H1 (cell line): ENCODE measurements around the gene VSIG10. TPM values are rescaled to one million over a fixed set of nuclear protein-coding genes. Genes with fewer than 3 reads are reported as not detected.

Source experiments
- CEBPB ChIP-seq: IDR thresholded peaks from 2 replicates; pipeline ENCODE4 v1.6.1; 2012; ENCODE audit warnings: low read depth, low read length
- ZNF274 ChIP-seq: IDR thresholded peaks from 2 replicates; pipeline ENCODE4 v1.7.0; 2012; ENCODE audit warnings: low read length, borderline replicate concordance; ENCODE audit errors: extremely low read depth
- polyA plus RNA-seq, 7 experiments: library from polyadenylated mRNA; depleted of rRNA in 3 of 7; stranded (reverse) in 5 of 7; unstranded in 2 of 7; fragments of >200 nt in 5 of 7; fragments of 200-250 nt in 2 of 7; gene quantifications; 1 replicate in 5 of 7; 2 replicates in 1 of 7; 4 replicates in 1 of 7; pipeline versions ENCODE4 v1.2.1 to v1.2.3, GENCODE V29; 2011 to 2013; ENCODE audit warnings: missing spikeins in 2 of 7, mixed read lengths in 2 of 7
- total RNA-seq: library from RNA; stranded (reverse); fragmentation: NEBNext Ultra II Directional; extraction: Animal tissue kit (Norgen Biotek cat#: 25700); gene quantifications from 2 replicates; pipeline ENCODE4 v1.2.1, GENCODE V29; 2021

The VSIG10 gene
- total and polyA plus RNA-seq, 2 of the 8 experiments (the other 6 are each of a cell fraction or from before 2014, with no cell fraction given) = 34.4 to 93.6 TPM

- TF ChIP-seq ZNF274 = no peak
- TF ChIP-seq CEBPB = no peak
- TF ChIP-seq, all 59 proteins: peak for 0
Measured at GRCh38 chr12:118127867-118128266, 24.1 kb upstream of the VSIG10 start (continued).
